BJ (cell line): ENCODE data around the gene TANK. TPM values are rescaled to one million over a fixed set of nuclear protein-coding genes. Genes with fewer than 3 reads are reported as not detected.

ENCODE experiments used
- CTCF ChIA-PET: fragments of 350-600 bp; formaldehyde crosslinking; extraction: SDS; loops from one replicate; lab custom pipeline; 2021; ENCODE audit warnings: antibody characterized with exemption, inconsistent platforms; lab: Yijun Ruan, JAX
- POLR2A ChIA-PET: fragments of 300-600 bp; sonication (Branson Sonifier 250); formaldehyde crosslinking; extraction: SDS; loops from one replicate; lab custom pipeline; 2021; ENCODE audit warnings: antibody characterized with exemption; lab: Charles Lee
- DNase-seq: peaks from one replicate; pipeline ENCODE4 v3.0.0-alpha.2; 2011; ENCODE audit warnings: low read depth
- H3K27me3 ChIP-seq: 2 replicates; pipeline ENCODE4 v1.6.0; 2011; ENCODE audit warnings: low read length; ENCODE audit not compliant: control insufficient read depth, insufficient read depth
- H3K36me3 ChIP-seq: 2 replicates; pipeline ENCODE4 v1.5.1; 2011; ENCODE audit warnings: low read length; ENCODE audit not compliant: control insufficient read depth, insufficient read depth
- H3K4me3 ChIP-seq: 2 replicates; pipeline ENCODE4 v1.5.1; 2011; ENCODE audit warnings: low read depth, mild to moderate bottlenecking, control low read depth, low read length
- CTCF ChIP-seq: IDR thresholded peaks from 2 replicates; pipeline ENCODE4 v1.5.1; 2011; ENCODE audit warnings: low read depth, mild to moderate bottlenecking, control low read depth, inconsistent platforms, low read length, moderate library complexity; ENCODE audit not compliant: insufficient read depth
- polyA plus RNA-seq: library from polyadenylated mRNA; depleted of rRNA; stranded (reverse); fragments of >200 nt; gene quantifications from 2 replicates; pipeline ENCODE4 v1.2.3, GENCODE V29; 2011

Gene TANK
- polyA plus RNA-seq, 1 experiment: 29.8 TPM

- ChIA-PET CTCF (interaction anchor here (1.6 kb wide), 1 partner anchor 9 kb away, joined by 5 read pairs; no protein-coding TSS in a partner anchor), POLR2A (no interaction called here)
- no peaks in the 10 kb centered on the region for H3K27me3 ChIP-seq
- no peak for TF ChIP-seq CTCF
- no peak for DNase-seq
- H3K4me3 ChIP-seq: no peak overlapping the region
- no peaks in the 10 kb centered on the region for H3K36me3 ChIP-seq
These were observed 26.9 kb upstream of the TANK start for GRCh38 chr2:161133366-161133765.

- CTCF ChIA-PET: interaction anchor here (1.1 kb wide), 2 partner anchors 10 to 24 kb away, joined by 4 to 5 read pairs; no protein-coding TSS in a partner anchor
- no peaks in the 10 kb centered on the region for H3K36me3 ChIP-seq
- no peak for DNase-seq
- POLR2A ChIA-PET: no interaction called here
- no peaks in the 10 kb centered on the region for H3K27me3 ChIP-seq
- no peak for TF ChIP-seq CTCF
- H3K4me3 ChIP-seq: no peak overlapping the region
These were observed 25.4 kb upstream of the TANK start for GRCh38 chr2:161134547-161135518.

DNA sequence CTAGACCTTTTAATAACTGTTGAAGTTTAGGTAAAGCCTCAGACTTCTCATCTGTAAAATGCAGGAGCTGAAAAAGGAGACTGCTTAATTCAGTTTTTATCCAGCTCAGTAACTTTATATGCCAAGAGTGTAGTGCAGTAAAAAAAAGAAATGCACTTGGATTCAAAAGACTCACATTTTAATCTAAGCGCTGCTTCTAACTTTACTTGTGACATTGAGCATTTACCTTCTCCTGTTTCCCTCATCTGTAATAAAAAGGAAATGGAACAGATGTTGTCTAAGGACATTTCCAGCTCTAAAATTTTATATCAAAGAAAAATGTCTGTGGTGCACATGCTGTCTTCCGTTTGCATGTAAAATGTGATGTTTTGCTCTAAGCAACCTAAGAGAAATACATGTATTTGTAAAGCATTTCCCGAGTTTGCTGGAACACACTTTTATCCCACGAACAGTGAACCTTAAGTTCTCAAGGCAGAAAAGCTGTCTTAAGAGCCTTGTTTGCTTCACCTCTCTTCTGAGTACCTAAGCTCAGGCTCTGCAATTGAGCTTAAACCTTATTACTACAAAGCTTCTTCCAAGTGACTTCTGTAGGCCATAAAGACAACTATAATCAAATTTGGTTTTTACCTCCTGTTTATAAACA is 24.2 kb upstream of the TANK start:
- Histone ChIP-seq H3K36me3 (no peaks in the 10 kb centered on the region), H3K4me3 (no peak overlapping the region), H3K27me3 (no peaks in the 10 kb centered on the region)
- TF ChIP-seq CTCF: no peak
- no peak for DNase-seq
- ChIA-PET CTCF (interaction anchor here (0.6 to 1.2 kb wide), 4 partner anchors 20 to 33 kb away, joined by 3 to 4 read pairs (median 3); no protein-coding TSS in a partner anchor), POLR2A (no interaction called here)

DNA sequence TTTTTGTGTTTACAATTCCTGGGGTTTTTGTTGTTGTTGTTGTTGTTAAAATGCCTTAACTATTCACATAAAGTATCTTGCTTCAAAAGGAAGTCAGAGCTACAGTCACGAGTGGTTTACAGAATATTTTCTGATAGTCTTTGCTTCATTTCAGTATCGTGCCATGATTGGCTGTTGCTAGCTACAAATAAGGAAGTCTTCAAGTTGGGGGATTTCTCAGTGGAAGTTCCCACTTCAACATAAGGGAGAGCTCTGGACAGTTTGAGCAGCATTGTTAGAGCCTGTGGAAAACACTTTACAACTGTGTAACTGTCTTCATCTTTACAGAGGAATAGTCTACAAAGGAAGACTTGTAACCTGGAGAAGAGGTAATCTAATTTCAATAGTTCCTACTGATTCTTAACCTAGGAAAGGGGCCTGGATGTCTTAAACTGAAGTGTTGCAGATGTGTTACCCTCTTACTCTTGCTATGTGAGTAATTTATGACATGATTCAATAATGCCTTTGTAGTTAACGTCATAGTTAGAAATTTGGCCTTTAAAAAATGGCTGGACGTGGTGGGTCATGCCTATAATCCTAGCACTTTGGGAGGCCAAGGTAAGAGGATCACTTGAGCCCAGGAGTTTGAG is 23.4 kb upstream of the TANK start:
- no peak for DNase-seq
- POLR2A ChIA-PET: no interaction called here
- Histone ChIP-seq H3K27me3 (no peaks in the 10 kb centered on the region), H3K36me3 (no peaks in the 10 kb centered on the region), H3K4me3 (no peak overlapping the region)
- CTCF ChIA-PET: interaction anchor here (0.6 to 1.2 kb wide), 3 partner anchors 20 to 33 kb away, joined by 3 read pairs; no protein-coding TSS in a partner anchor
- TF ChIP-seq CTCF: no peak

DNA sequence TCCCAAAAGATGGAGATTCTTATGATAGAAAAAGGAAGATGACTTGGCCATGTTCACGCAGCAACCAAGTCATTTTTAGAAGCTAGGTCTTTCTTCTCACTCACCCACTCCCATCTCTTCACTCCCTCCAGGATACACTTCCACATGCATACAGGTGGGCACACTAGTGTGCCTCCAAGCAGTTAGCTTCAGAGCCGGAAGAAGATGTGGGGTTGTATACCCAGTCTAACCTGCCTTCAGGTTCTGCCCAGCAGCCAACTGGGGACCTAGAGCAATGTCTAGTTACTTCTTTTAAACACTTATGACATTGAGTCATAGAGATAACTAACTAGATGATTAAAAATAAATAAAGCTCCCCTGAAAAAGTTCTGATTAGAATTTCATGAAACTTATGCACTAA is 21.8 kb upstream of the TANK start:
- Histone ChIP-seq H3K36me3 (no peaks in the 10 kb centered on the region), H3K27me3 (no peaks in the 10 kb centered on the region), H3K4me3 (no peak overlapping the region)
- TF ChIP-seq CTCF: no peak
- no peak for DNase-seq
- POLR2A ChIA-PET: no interaction called here
- CTCF ChIA-PET: no interaction called here
